A673 (cell line): ENCODE results near the gene MAP3K13.
"Not testable (repeated sequence)": the region's sequence is repeated elsewhere in the genome, so short reads cannot be mapped to it uniquely, and the experiment has no call there.

ENCODE experiments used
- CTCF ChIP-seq: fragments of 300-800, 200-600 bp; sonication (generic); conservative IDR thresholded peaks from 2 replicates; pipeline ENCODE4 v1.5.1; 2017; ENCODE audit warnings: low read depth, mild to moderate bottlenecking, antibody characterized with exemption, low read length, moderate library complexity, mixed read lengths
- EZH2 ChIP-seq: fragments of 200-600 bp; sonication (generic); IDR thresholded peaks from 2 replicates; pipeline ENCODE4 v1.6.1; 2017; ENCODE audit warnings: borderline replicate concordance, low read depth, mild to moderate bottlenecking, mixed read lengths, antibody characterized with exemption, low read length; ENCODE audit not compliant: poor library complexity, severe bottlenecking

GRCh38 chr3:185451432-185451831 is 88.5 kb downstream of the MAP3K13 start:
- not testable (repeated sequence) for TF ChIP-seq CTCF, EZH2
